Breast epithelium (tissue), 4 donors: ENCODE data around the gene RANGAP1. TPM values are rescaled to one million over a fixed set of nuclear protein-coding genes. Genes with fewer than 3 reads are reported as not detected.

Experiments used
- DNase-seq, 2 donors: peaks; one replicate each; pipeline ENCODE4 v3.0.0-alpha.2; 2019; ENCODE audit warnings: low spot score in 2 of 2
- H3K27ac ChIP-seq, 2 donors: fragments of 200-600 bp; sonication (generic) in 1 of 2; one replicate each; pipeline ENCODE4 v1.5.1; 2016 to 2019; ENCODE audit warnings: mild to moderate bottlenecking in 1 of 2
- H3K27me3 ChIP-seq, 2 donors: fragments of 200-600 bp; sonication (generic) in 1 of 2; one replicate each; pipeline versions ENCODE4 v1.5.1 to v1.6.0; 2017 to 2019; ENCODE audit warnings: control low read depth in 1 of 2, mild to moderate bottlenecking in 1 of 2
- H3K36me3 ChIP-seq: fragments of 200-600 bp; one replicate; pipeline ENCODE4 v1.5.1; 2019
- H3K4me1 ChIP-seq, 2 donors: fragments of 200-600 bp; sonication (generic); one replicate each; pipeline ENCODE4 v1.5.1; 2016 to 2019; ENCODE audit warnings: control low read depth in 1 of 2
- H3K4me3 ChIP-seq, 3 donors: fragments of 200-600 bp; sonication (generic); 1 replicate in 2 of 3; 2 replicates in 1 of 3; pipeline ENCODE4 v1.5.1; 2016 to 2019; ENCODE audit warnings: mild to moderate bottlenecking in 3 of 3, moderate library complexity in 2 of 3
- H3K9me3 ChIP-seq, 2 donors: fragments of 200-600 bp; sonication (generic) in 1 of 2; one replicate each; pipeline ENCODE4 v1.5.1; 2016 to 2019; ENCODE audit warnings: control low read depth in 1 of 2
- POLR2A ChIP-seq: fragments of 450-650 bp; IDR thresholded peaks from one replicate; pipeline ENCODE4 v1.6.1; 2016; ENCODE audit warnings: antibody characterized with exemption, mild to moderate bottlenecking, moderate library complexity
- POLR2AphosphoS5 ChIP-seq, 3 donors: sonication (generic); formaldehyde crosslinking; IDR thresholded peaks; one replicate each; pipeline ENCODE4 v1.6.1; 2017; ENCODE audit warnings: antibody characterized with exemption in 3 of 3
- intact Hi-C: fragments of 100-400 bp; cut with DNase I; formaldehyde crosslinking; loops from one replicate; pipeline ENCODE4 v1.15.1; 2023; ENCODE audit warnings: low total_unique reads
- total RNA-seq, 3 donors: library from RNA; depleted of rRNA; stranded (reverse); fragments of >200 nt; gene quantifications; one replicate each; pipeline ENCODE4 v1.1.0, GENCODE V29; 2016
- TF ChIP-seq, protein P1 (sequence below), 3 donors: fragments of 450-650 bp; IDR thresholded peaks; one replicate each; pipeline ENCODE4 v1.5.1; 2016 to 2017; ENCODE audit warnings: antibody characterized with exemption in 3 of 3, mild to moderate bottlenecking in 3 of 3, moderate library complexity in 3 of 3

RANGAP1 gene
- total RNA-seq, 3 donors from 2014 or later: 29.8 to 54.1 (median 51.2) TPM

DNA sequence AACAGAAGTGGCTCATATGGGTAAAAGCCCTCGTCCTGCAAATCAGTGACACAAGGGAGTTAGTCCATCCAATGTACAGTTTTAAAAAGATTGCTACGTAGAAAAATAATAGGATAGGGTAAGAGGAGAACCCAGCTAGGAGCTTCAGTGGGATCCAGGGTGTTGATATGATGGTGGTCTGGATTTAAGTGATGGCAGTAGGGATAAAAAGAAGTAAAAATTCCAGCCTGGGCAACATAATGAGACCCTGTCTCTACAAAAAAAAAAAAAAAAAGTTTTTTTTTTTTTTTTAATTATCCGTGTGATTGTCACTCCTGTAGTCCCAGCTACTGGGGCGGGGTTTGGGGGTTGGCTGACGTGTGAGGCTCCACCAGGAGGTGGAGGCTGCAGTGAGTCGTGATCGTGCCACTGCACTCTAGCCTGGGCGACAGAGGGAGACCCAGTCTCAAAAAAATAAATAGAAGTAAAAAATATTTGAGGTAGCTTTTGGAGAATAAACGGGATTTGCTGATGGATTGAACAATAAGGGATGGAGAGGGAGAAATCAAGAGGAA, 87.9 kb downstream of the RANGAP1 start:
- no peaks in the 10 kb centered on the region for H3K9me3 ChIP-seq
- TF ChIP-seq POLR2AphosphoS5 (IDR thresholded peaks at IDR 0.05) (no peak), POLR2A (no peak)
- TF ChIP-seq, protein P1, sequence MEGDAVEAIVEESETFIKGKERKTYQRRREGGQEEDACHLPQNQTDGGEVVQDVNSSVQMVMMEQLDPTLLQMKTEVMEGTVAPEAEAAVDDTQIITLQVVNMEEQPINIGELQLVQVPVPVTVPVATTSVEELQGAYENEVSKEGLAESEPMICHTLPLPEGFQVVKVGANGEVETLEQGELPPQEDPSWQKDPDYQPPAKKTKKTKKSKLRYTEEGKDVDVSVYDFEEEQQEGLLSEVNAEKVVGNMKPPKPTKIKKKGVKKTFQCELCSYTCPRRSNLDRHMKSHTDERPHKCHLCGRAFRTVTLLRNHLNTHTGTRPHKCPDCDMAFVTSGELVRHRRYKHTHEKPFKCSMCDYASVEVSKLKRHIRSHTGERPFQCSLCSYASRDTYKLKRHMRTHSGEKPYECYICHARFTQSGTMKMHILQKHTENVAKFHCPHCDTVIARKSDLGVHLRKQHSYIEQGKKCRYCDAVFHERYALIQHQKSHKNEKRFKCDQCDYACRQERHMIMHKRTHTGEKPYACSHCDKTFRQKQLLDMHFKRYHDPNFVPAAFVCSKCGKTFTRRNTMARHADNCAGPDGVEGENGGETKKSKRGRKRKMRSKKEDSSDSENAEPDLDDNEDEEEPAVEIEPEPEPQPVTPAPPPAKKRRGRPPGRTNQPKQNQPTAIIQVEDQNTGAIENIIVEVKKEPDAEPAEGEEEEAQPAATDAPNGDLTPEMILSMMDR (IDR thresholded peaks at IDR 0.05): no peak
- DNase-seq: peak in 1 of 2 donors; percentile 40
- intact Hi-C loops: no loop called here
- H3K27ac ChIP-seq: peak overlapping the region; percentile 35 to 54
- no peaks in the 10 kb centered on the region for H3K4me1 ChIP-seq
- no peaks in the 10 kb centered on the region for H3K36me3 ChIP-seq
- peak overlapping the region; percentile 72 to 92 (median 77) for H3K4me3 ChIP-seq
- no peaks in the 10 kb centered on the region for H3K27me3 ChIP-seq

DNA sequence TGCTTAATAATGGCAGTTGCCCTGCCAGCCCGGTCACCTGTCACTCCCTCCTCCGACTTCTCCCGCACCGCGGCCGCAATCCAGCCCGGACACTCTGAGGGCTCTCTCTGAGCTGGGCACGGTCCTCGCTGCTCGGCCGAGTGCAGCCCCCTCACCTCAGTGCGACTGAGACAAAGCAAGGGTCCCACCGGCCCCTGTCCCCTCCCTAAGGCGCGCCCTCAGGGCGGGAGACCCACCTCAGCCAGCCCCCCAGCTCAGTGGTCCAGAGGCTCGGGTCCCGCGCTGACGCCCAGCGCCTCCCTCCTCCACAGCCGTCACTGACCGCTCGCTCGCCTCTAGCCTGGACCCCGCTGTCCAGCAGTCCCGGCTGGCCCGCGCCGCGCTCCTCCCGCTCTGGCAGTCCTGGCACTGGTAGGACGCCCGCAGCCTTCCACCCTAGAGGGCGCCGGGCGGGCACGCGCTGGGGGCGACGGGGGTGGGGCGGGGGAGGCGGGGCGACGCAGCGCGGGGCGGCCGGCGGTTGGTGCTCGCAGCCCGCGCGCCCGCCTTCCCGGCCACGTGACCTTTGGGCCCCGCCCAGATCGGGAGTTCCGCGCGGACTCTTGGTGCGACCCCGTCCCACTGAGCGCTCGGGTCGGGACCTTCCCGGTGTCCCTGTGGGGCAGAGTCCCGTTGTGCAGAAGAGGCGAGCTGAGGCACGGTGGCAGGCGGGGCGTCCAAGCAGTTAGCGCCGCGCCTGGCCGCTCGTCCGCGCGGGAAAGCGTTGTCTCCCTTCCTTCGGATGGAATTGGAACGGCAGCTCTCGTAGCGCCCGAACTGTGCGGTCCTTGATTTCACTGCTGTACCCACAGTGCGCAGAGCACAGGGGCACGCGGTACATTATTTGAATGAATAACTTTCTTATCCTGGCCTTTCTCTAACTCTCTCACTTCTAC, 88.7 kb downstream of the RANGAP1 start:
- peak overlapping the region; percentile 72 to 92 (median 77) for H3K4me3 ChIP-seq
- no peaks in the 10 kb centered on the region for H3K9me3 ChIP-seq
- no peaks in the 10 kb centered on the region for H3K4me1 ChIP-seq
- H3K36me3 ChIP-seq: no peaks in the 10 kb centered on the region
- H3K27me3 ChIP-seq: no peaks in the 10 kb centered on the region
- intact Hi-C loops: no loop called here
- H3K27ac ChIP-seq: peak overlapping the region; percentile 35 to 64
- DNase-seq: peak; percentile 57 to 71
- TF ChIP-seq, protein P1 (IDR thresholded peaks at IDR 0.05): peak in 1 of 3 donors; percentile 10
- no peak for TF ChIP-seq POLR2A
- peak in 2 of 3 donors; percentile 15 to 17 for TF ChIP-seq POLR2AphosphoS5 (IDR thresholded peaks at IDR 0.05)

Other genes starting within 250 kb of the RANGAP1 start
- 100 to 1,000 TPM in 1 of 3 donors, 10 to 100 TPM in 2; 50.5 to 118 (median 56.2) TPM for gene EP300, start 193.6 kb downstream of the RANGAP1 start, total RNA-seq
- 10 to 100 TPM; 13.1 to 22.5 (median 17.0) TPM for gene L3MBTL2, start 80.9 kb downstream of the RANGAP1 start, total RNA-seq
- 1 to 10 TPM; 1.3 to 3.7 (median 1.4) TPM for gene CHADL, start 45.3 kb downstream of the RANGAP1 start, total RNA-seq
- gene ZC3H7B, start 15.3 kb upstream of the RANGAP1 start, total RNA-seq: 10 to 100 TPM; 24.0 to 33.1 (median 32.2) TPM
- 10 to 100 TPM in 2 of 3 donors, 1 to 10 TPM in 1; 8.8 to 26.6 (median 15.7) TPM for gene TEF, start 95.8 kb upstream of the RANGAP1 start, total RNA-seq
- 10 to 100 TPM; 28.8 to 61.9 (median 45.8) TPM for gene TOB2, start 160.6 kb upstream of the RANGAP1 start, total RNA-seq
- 10 to 100 TPM; 42.0 to 46.0 (median 43.8) TPM for gene PHF5A, start 182.5 kb upstream of the RANGAP1 start, total RNA-seq
- gene ACO2, start 182.9 kb upstream of the RANGAP1 start, total RNA-seq: 10 to 100 TPM; 58.1 to 92.2 (median 65.2) TPM